AG08396 (cell line): ENCODE data around the gene UTS2R.
"Not testable (repeated sequence)": the region's sequence is repeated elsewhere in the genome, so short reads cannot be mapped to it uniquely, and the experiment has no call there.

Experiments
- DNase-seq: peaks from one replicate; pipeline ENCODE4 v3.0.0; 2012; ENCODE audit warnings: low spot score, mixed read lengths

UTS2R gene

GRCh38 chr17:82375359-82376041 lies 3.9 kb downstream of the UTS2R start:
- no peak for DNase-seq

DNA sequence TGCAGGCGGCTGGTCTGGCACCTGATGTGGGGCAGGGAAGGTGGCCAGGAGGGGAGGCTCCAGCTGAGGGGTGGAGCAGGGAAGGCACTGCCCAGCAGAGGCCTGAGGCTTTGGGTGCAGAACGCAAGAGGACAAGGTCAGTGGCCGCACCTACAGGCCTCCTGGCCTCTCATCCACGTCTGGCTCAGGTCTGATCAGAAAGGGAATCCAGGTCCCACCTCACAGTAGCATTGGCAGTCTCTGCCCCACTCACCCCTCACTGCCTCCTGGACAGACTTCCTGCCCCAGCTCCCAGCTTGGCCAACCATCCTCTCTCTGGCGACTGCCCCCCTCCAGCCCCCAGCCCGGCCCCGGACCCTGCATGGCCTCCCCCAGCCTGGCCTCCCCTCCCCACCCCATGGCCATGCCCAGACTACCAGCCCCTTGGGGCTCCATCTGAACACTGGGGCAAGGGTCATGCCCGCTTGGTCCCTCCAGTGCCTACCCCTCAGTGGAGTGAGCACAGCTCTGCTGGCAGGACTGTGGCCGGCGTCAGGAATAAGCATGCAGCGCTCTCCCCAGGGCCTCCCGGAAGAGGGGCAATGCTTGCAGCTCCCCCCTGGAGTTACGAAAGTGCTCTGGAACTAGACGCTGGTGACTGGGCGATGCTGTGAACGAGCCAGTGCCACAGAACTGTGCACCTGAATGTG lies 4.6 kb downstream of the UTS2R start:
- DNase-seq = no peak

GRCh38 chr17:82377294-82377693 lies 5.7 kb downstream of the UTS2R start:
- not testable (repeated sequence) for DNase-seq

- DNase-seq = no peak
These were observed 6.6 kb downstream of the UTS2R start for GRCh38 chr17:82377924-82378740.

GRCh38 chr17:82378741-82379021 lies 7.1 kb downstream of the UTS2R start:
- no peak for DNase-seq

GRCh38 chr17:82380860-82381702 lies 9.5 kb downstream of the UTS2R start:
- peak; percentile 65 for DNase-seq

GRCh38 chr17:82381703-82382009 lies 10.1 kb downstream of the UTS2R start:
- DNase-seq = not testable (repeated sequence)

- DNase-seq = not testable (repeated sequence)
These were observed 10.8 kb downstream of the UTS2R start for GRCh38 chr17:82382220-82382932.

GRCh38 chr17:82382933-82383255 lies 11.3 kb downstream of the UTS2R start:
- DNase-seq = no peak

- DNase-seq = no peak
These were observed 11.8 kb downstream of the UTS2R start for GRCh38 chr17:82383411-82383810.

GRCh38 chr17:82384051-82384729 lies 12.6 kb downstream of the UTS2R start:
- no peak for DNase-seq

DNA sequence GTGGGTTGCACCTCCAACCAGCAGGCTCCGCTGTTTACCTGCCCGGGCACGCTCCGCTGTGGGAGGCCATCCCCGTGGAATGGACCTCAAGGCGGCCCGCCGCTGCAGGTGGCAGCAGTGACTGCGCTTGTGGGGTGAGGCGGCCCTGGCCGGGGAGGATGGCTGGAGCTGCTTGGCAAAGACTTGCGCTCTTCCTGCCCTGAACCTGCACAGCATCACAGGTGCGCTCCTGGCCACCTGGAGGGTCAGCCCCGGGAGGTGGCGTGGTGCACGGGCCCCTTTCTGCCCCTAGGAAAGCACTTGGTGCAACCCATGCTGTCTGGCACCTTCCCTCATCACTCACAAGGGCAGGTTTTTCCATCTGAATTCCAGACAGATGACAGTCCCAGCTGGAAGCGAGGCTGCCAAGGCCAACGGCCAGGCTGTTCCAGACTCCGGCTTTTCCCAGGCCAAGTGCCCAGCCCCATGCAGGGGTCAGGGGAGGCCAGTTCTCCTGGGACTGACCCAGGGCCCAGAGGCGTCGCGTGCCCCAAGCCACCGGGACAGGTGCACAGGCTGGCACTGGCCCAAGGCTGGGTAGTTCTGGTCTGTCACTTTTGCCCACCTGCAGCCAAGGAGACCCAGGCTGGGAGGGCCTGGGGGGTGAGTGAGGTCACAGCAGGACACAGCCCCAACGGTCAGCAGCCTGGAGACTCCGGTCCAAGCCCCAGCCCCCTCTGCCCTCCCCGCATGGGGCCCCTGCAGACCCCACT lies 13.3 kb downstream of the UTS2R start:
- peak; percentile 84 for DNase-seq

DNA sequence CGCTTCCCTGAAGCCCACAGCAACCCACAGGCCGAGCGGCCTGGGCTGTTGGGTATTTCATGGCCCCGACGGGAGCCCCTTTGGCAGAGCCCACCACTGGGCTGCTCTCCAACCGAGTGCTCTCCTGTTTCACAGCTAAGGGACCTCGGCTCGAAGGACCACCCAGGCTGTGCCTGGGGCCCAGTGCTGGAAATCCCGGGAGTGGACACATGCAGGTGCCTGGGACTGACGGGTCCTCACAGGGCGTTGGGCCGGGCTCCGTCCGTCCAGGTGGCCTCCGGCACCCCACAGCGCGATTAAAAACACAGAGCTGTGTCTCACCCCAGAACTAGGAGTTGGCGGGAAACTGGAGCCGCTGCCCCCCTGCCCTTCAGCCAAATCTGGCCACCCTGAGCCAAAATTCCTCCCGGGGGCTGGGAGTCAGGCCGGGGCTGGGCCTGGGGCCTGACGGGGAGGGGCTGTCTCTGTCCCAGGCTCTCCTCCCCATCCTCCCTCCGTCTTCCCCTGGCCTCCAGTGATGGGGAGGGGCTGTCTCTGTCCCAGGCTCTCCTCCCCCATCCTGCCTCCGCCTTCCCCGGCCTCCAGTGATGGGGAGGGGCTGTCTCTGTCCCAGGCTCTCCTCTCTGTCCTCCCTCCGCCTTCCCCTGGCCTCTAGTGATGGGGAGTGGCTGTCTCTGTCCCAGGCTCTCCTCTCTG lies 14.1 kb downstream of the UTS2R start:
- no peak for DNase-seq

GRCh38 chr17:82386255-82386831 lies 14.8 kb downstream of the UTS2R start:
- DNase-seq = no peak

GRCh38 chr17:82386881-82387704 lies 15.5 kb downstream of the UTS2R start:
- DNase-seq = no peak

GRCh38 chr17:82387705-82388106 lies 16.1 kb downstream of the UTS2R start:
- DNase-seq = no peak

GRCh38 chr17:82388223-82388921 lies 16.8 kb downstream of the UTS2R start:
- no peak for DNase-seq

GRCh38 chr17:82388922-82389283 lies 17.3 kb downstream of the UTS2R start:
- no peak for DNase-seq
